ENCODE measurements around the gene CRK. TPM values are rescaled to one million over a fixed set of nuclear protein-coding genes. Genes with fewer than 3 reads are reported as not detected.
A peak's percentile ranks its signal among the peaks of the same experiment; 100 is the strongest.

The CRK gene
- total and polyA plus RNA-seq, 8 donors = 18.0 to 87.5 (median 36.7) TPM

- intact Hi-C loops (cut with DNase I; ENCODE audit: low total_unique reads) = no loop called here
- WGBS, 5 donors = 46 to 68% (median 61%) methylated on average over 26 to 35 of the region's 35 CpGs
- peak in 1 of 2 donors; percentile 57 for DNase-seq
- H3K4me3 ChIP-seq = peak within 1 kb of the TSS; percentile 69 to 80 (median 71)
- H3K4me1 ChIP-seq = peaks cover 46 to 79% (median 73%) of the 10 kb centered on the region in 4 donors
- H3K27me3 ChIP-seq = no peaks in the 10 kb centered on the region
- no peak for TF ChIP-seq EP300 (IDR thresholded peaks at IDR 0.05)
- no peak for TF ChIP-seq CTCF (IDR thresholded peaks at IDR 0.05)
- peak in 1 of 3 donors; percentile 24 for TF ChIP-seq POLR2AphosphoS5 (IDR thresholded peaks at IDR 0.05)
- TF ChIP-seq POLR2A (IDR thresholded peaks at IDR 0.05) = no peak
- H3K27ac ChIP-seq = peak within 1 kb of the TSS; percentile 89 to 98 (median 90)
- H3K36me3 ChIP-seq = peaks cover 17 to 32% (median 31%) of the 10 kb centered on the region in 4 donors
- no peaks in the 10 kb centered on the region for H3K9me3 ChIP-seq
These were observed 36.5 kb upstream of the CRK start, which contains the start of gene MYO1C for GRCh38 chr17:1492249-1493206. MYO1C (minus strand) TSS chr17:1492686; CDS start chr17:1492487, 199 bp downstream.

DNA sequence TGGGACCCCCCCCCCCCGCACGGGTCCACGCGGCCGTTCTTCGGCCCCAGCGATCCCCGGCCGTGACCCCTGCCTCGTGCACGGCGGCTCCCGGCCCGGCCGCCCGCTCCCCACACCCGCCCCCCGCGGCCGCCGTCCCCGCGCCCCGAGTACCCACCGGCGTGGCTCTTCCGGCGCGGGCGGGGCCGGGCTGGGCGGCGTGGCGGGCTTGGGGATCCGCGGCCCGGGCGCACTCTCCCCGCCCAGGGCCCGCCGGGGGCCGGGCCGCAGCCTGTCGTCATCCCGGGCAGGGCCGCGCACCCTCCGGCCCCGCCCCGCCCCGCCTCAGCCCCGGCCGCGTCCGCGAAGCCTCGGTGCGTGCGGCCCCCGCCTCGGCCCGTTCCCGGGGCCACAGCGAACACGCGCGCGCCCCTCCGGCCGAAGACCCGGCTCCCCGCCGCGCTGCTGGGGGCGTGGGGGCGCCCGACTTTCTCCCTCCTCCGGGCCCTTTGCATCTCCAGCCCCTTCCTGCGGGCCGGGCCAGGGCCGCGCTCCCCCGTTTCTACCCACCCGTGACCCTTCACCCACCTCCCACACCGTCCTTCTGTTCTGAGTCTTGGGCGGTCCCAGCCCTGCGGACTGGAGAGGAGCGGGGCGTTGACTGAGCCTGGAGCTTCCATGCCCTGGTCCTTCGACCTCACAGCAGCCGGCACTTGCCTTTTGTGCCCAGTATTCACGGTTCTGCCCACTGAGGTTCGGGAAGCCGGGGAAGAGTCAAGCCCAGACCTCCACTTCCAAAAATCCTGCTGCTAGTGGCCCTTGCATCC lies 35.6 kb upstream of the CRK start:
- H3K4me1 ChIP-seq = peaks cover 55 to 88% (median 82%) of the 10 kb centered on the region in 4 donors
- peak; percentile 78 to 90 for DNase-seq
- TF ChIP-seq CTCF (IDR thresholded peaks at IDR 0.05) = no peak
- TF ChIP-seq POLR2AphosphoS5 (IDR thresholded peaks at IDR 0.05) = no peak
- TF ChIP-seq POLR2A (IDR thresholded peaks at IDR 0.05) = no peak
- no peak for TF ChIP-seq EP300 (IDR thresholded peaks at IDR 0.05)
- peak overlapping the region; percentile 69 to 80 (median 71) for H3K4me3 ChIP-seq
- H3K36me3 ChIP-seq = peaks cover 11 to 24% (median 22%) of the 10 kb centered on the region in 4 donors
- H3K27me3 ChIP-seq = peaks cover 0 to 6% (median 0%) of the 10 kb centered on the region in 3 donors
- 1 to 2% (median 2%) methylated on average over 18 to 92 of the region's 94 CpGs for WGBS, 5 donors
- peak overlapping the region; percentile 90 to 99 (median 98) for H3K27ac ChIP-seq
- H3K9me3 ChIP-seq = no peaks in the 10 kb centered on the region
- intact Hi-C loops (cut with DNase I; ENCODE audit: low total_unique reads) = no loop called here

GRCh38 chr17:1490643-1491442 lies 34.8 kb upstream of the CRK start:
- no peaks in the 10 kb centered on the region for H3K9me3 ChIP-seq
- peak overlapping the region; percentile 90 to 99 (median 98) for H3K27ac ChIP-seq
- peaks cover 63 to 92% (median 86%) of the 10 kb centered on the region in 4 donors for H3K4me1 ChIP-seq
- H3K27me3 ChIP-seq = peaks cover 0 to 6% (median 0%) of the 10 kb centered on the region in 3 donors
- WGBS, 5 donors = 0 to 2% (median 1%) methylated on average over 38 to 52 of the region's 52 CpGs
- peak overlapping the region; percentile 69 to 80 (median 71) for H3K4me3 ChIP-seq
- TF ChIP-seq EP300 (IDR thresholded peaks at IDR 0.05) = no peak
- peak in 2 of 3 donors; percentile 38 to 65 for TF ChIP-seq POLR2AphosphoS5 (IDR thresholded peaks at IDR 0.05)
- no peak for TF ChIP-seq CTCF (IDR thresholded peaks at IDR 0.05)
- intact Hi-C loops (cut with DNase I; ENCODE audit: low total_unique reads) = no loop called here
- peaks cover 4 to 16% (median 14%) of the 10 kb centered on the region in 4 donors for H3K36me3 ChIP-seq
- DNase-seq = peak; percentile 68 to 88

Data from stomach (tissue), 9 donors.